H9 (cell line): ENCODE results near the gene EXOSC2. TPM values are rescaled to one million over a fixed set of nuclear protein-coding genes. Genes with fewer than 3 reads are reported as not detected.

Experiments
- DNase-seq: peaks from one replicate; pipeline ENCODE4 v3.0.0-alpha.2; 2017
- H2AFZ ChIP-seq: one replicate; pipeline ENCODE4 v1.6.1; 2013; ENCODE audit warnings: mild to moderate bottlenecking, low read length, control low read depth, moderate library complexity
- H2AK5ac ChIP-seq: 2 replicates; pipeline ENCODE4 v1.6.1; 2013; ENCODE audit warnings: low read length, control low read depth, mixed read lengths; ENCODE audit not compliant: insufficient read length
- H2BK120ac ChIP-seq: one replicate; pipeline ENCODE4 v1.6.1; 2013; ENCODE audit warnings: low read depth, mild to moderate bottlenecking, low read length, control low read depth, inconsistent platforms; ENCODE audit not compliant: poor library complexity, severe bottlenecking
- H2BK12ac ChIP-seq: 2 replicates; pipeline ENCODE4 v1.6.1; 2013; ENCODE audit warnings: low read length, control low read depth, mixed read lengths, low read depth; ENCODE audit not compliant: insufficient read length
- H2BK15ac ChIP-seq: 2 replicates; pipeline ENCODE4 v1.6.1; 2013; ENCODE audit warnings: low read depth, low read length, control low read depth
- H2BK20ac ChIP-seq: one replicate; pipeline ENCODE4 v1.6.1; 2013; ENCODE audit warnings: low read depth, mild to moderate bottlenecking, low read length, control low read depth, inconsistent platforms; ENCODE audit not compliant: poor library complexity, severe bottlenecking
- H2BK5ac ChIP-seq: 2 replicates; pipeline ENCODE4 v1.6.1; 2013; ENCODE audit warnings: low read length, control low read depth, mixed read lengths; ENCODE audit not compliant: insufficient read length
- H3K14ac ChIP-seq: 2 replicates; pipeline ENCODE4 v1.6.1; 2013; ENCODE audit warnings: low read length, control low read depth; ENCODE audit not compliant: insufficient read depth
- H3K18ac ChIP-seq: 2 replicates; pipeline ENCODE4 v1.6.1; 2013; ENCODE audit warnings: low read depth, mild to moderate bottlenecking, mixed read lengths, low read length, control low read depth; ENCODE audit not compliant: insufficient read length
- H3K23ac ChIP-seq: 2 replicates; pipeline ENCODE4 v1.6.1; 2013; ENCODE audit warnings: low read length, control low read depth, mixed read lengths, low read depth; ENCODE audit not compliant: insufficient read length
- H3K23me2 ChIP-seq: 2 replicates; pipeline ENCODE4 v1.6.1; 2013; ENCODE audit warnings: low read depth, mild to moderate bottlenecking, mixed read lengths, low read length, control low read depth; ENCODE audit not compliant: insufficient read length, poor library complexity, severe bottlenecking
- H3K27ac ChIP-seq: 2 replicates; pipeline ENCODE4 v1.5.1; 2013; ENCODE audit warnings: low read length, control low read depth, mixed read lengths, low read depth; ENCODE audit not compliant: insufficient read length
- H3K27me3 ChIP-seq: 2 replicates; pipeline ENCODE4 v1.6.1; 2013; ENCODE audit warnings: low read length, control low read depth, inconsistent platforms; ENCODE audit not compliant: insufficient read depth
- H3K4ac ChIP-seq: 2 replicates; pipeline ENCODE4 v1.6.1; 2013; ENCODE audit warnings: low read depth, mild to moderate bottlenecking, control low read depth, inconsistent platforms, low read length, moderate library complexity
- H3K4me1 ChIP-seq: 2 replicates; pipeline ENCODE4 v1.6.1; 2013; ENCODE audit warnings: low read length, control low read depth, inconsistent platforms; ENCODE audit not compliant: insufficient read depth
- H3K4me2 ChIP-seq: 2 replicates; pipeline ENCODE4 v1.6.1; 2013; ENCODE audit warnings: low read length, control low read depth, mixed read lengths; ENCODE audit not compliant: insufficient read length, insufficient read depth
- H3K56ac ChIP-seq: 2 replicates; pipeline ENCODE4 v1.6.1; 2013; ENCODE audit warnings: low read depth, mild to moderate bottlenecking, mixed read lengths, low read length, control low read depth; ENCODE audit not compliant: insufficient read length
- H3K79me1 ChIP-seq: 2 replicates; pipeline ENCODE4 v1.6.1; 2013; ENCODE audit warnings: low read depth, mild to moderate bottlenecking, moderate library complexity, low read length, control low read depth, inconsistent platforms; ENCODE audit not compliant: insufficient read depth, poor library complexity, severe bottlenecking
- H3K79me2 ChIP-seq: 2 replicates; pipeline ENCODE4 v1.6.1; 2013; ENCODE audit warnings: low read length, control low read depth, inconsistent platforms; ENCODE audit not compliant: insufficient read depth
- H3K9ac ChIP-seq: 2 replicates; pipeline ENCODE4 v1.6.1; 2013; ENCODE audit warnings: low read length, control low read depth, mixed read lengths; ENCODE audit not compliant: insufficient read length; ENCODE audit errors: extremely low read depth
- H3K9me3 ChIP-seq: one replicate; pipeline ENCODE4 v1.6.1; 2013; ENCODE audit warnings: low read depth, low read length, inconsistent platforms; ENCODE audit not compliant: control insufficient read depth
- H3T11ph ChIP-seq: one replicate; pipeline ENCODE4 v1.6.1; 2013; ENCODE audit warnings: mild to moderate bottlenecking, low read length, control low read depth, inconsistent platforms
- H4K20me1 ChIP-seq: one replicate; pipeline ENCODE4 v1.6.1; 2013; ENCODE audit not compliant: control insufficient read depth, insufficient read length, insufficient read depth
- H4K5ac ChIP-seq: 2 replicates; pipeline ENCODE4 v1.6.1; 2013; ENCODE audit warnings: low read depth, mild to moderate bottlenecking, mixed read lengths, low read length, control low read depth; ENCODE audit not compliant: insufficient read length
- H4K8ac ChIP-seq: replicated peaks from 2 replicates; pipeline ENCODE4 v1.6.1; 2013; ENCODE audit warnings: low read length, control low read depth, mixed read lengths, low read depth; ENCODE audit not compliant: insufficient read length
- H4K91ac ChIP-seq: 2 replicates; pipeline ENCODE4 v1.6.1; 2013; ENCODE audit warnings: low read depth, mild to moderate bottlenecking, moderate library complexity, mixed read lengths, low read length, control low read depth; ENCODE audit not compliant: insufficient read length
- H3K27ac Mint-ChIP-seq, 3 experiments: 2 replicates in 2 of 3; 3 replicates in 1 of 3; pipeline ENCODE4 v1.8.0; 2020 to 2021; ENCODE audit warnings: mixed read lengths in 3 of 3, mild to moderate bottlenecking in 1 of 3, moderate library complexity in 1 of 3
- H3K27me3 Mint-ChIP-seq: 2 replicates; pipeline ENCODE4 v1.8.0; 2021; ENCODE audit warnings: low read depth, mild to moderate bottlenecking, moderate library complexity, mixed read lengths
- H3K36me3 Mint-ChIP-seq, 3 experiments: 2 replicates in 2 of 3; 3 replicates in 1 of 3; pipeline ENCODE4 v1.8.0; 2020 to 2021; ENCODE audit warnings: low read depth in 3 of 3, mixed read lengths in 3 of 3; ENCODE audit not compliant: insufficient read depth in 1 of 3
- H3K4me1 Mint-ChIP-seq, 2 experiments: 2 replicates each; pipeline ENCODE4 v1.8.0; 2020; ENCODE audit warnings: mixed read lengths in 2 of 2
- H3K4me3 Mint-ChIP-seq, 2 experiments: 2 replicates in 1 of 2; 3 replicates in 1 of 2; pipeline ENCODE4 v1.8.0; 2020 to 2021; ENCODE audit warnings: mild to moderate bottlenecking in 2 of 2, mixed read lengths in 2 of 2, moderate library complexity in 1 of 2
- H3K9me3 Mint-ChIP-seq, 2 experiments: 2 replicates in 1 of 2; 3 replicates in 1 of 2; pipeline ENCODE4 v1.8.0; 2020; ENCODE audit warnings: mild to moderate bottlenecking in 2 of 2, mixed read lengths in 2 of 2, moderate library complexity in 1 of 2
- CTCF ChIP-seq: fragments of 200-600 bp; sonication (generic); conservative IDR thresholded peaks from 3 replicates; pipeline ENCODE4 v1.8.0; 2021; ENCODE audit warnings: antibody characterized with exemption, mild to moderate bottlenecking
- WGBS: extraction: QIAGEN DNeasy Blood & Tissue Kit; methylation state at CpG from one replicate; pipeline ENCODE4 v1.1.7; 2013; ENCODE audit warnings: missing lambda C conversion rate, low lambda C conversion rate, mixed read lengths; ENCODE audit not compliant: insufficient read length; ENCODE audit errors: extremely low coverage; 5-methylcytosine and 5-hydroxymethylcytosine counted together
- total RNA-seq: library from RNA; stranded (reverse); gene quantifications from 2 replicates; pipeline ENCODE4 v1.2.1, GENCODE V29; 2021

EXOSC2 gene
- total RNA-seq, 1 experiment from 2014 or later: 94.5 TPM

- Histone ChIP-seq H2BK15ac (no peak overlapping the region), H3K4me1 (no peaks in the 10 kb centered on the region), H3K56ac (no peak overlapping the region), H3K27ac (no peak overlapping the region), H3K4ac (no peak overlapping the region), H4K20me1 (no peaks in the 10 kb centered on the region), H3K14ac (no peak overlapping the region), H4K8ac (no peak overlapping the region), H3K79me2 (no peaks in the 10 kb centered on the region), H4K5ac (peak overlapping the region; percentile 55), H3K23ac (no peak overlapping the region), H4K91ac (no peak overlapping the region), H2BK120ac (no peak overlapping the region), H3K4me2 (no peak overlapping the region), H2AK5ac (no peak overlapping the region), H3K18ac (no peak overlapping the region), H3K27me3 (peaks cover 6% of the 10 kb centered on the region; the same call in 1 of the 2 replicates), H3T11ph (no peak overlapping the region), H2BK20ac (no peak overlapping the region), H2BK5ac (no peak overlapping the region), H3K9me3 (no peaks in the 10 kb centered on the region), H3K9ac (no peak overlapping the region), H3K79me1 (no peaks in the 10 kb centered on the region), H2AFZ (no peak overlapping the region), H3K23me2 (no peaks in the 10 kb centered on the region), H2BK12ac (no peak overlapping the region)
- Mint-ChIP-seq H3K4me3 (no peak overlapping the region), H3K36me3 (no peaks in the 10 kb centered on the region), H3K27ac (no peak overlapping the region), H3K9me3 (no peaks in the 10 kb centered on the region), H3K27me3 (peaks cover 73% of the 10 kb centered on the region), H3K4me1 (no peaks in the 10 kb centered on the region)
- no peak for DNase-seq
- no peak for TF ChIP-seq CTCF
- no CpG with 5 or more reads among the region's 18 CpGs for WGBS
These were observed 41.8 kb upstream of the EXOSC2 start for GRCh38 chr9:130651752-130652151.
